ENCODE results near the gene EXD2.
A peak's percentile ranks its signal among the peaks of the same experiment; 100 is the strongest.

EXD2 gene

DNA sequence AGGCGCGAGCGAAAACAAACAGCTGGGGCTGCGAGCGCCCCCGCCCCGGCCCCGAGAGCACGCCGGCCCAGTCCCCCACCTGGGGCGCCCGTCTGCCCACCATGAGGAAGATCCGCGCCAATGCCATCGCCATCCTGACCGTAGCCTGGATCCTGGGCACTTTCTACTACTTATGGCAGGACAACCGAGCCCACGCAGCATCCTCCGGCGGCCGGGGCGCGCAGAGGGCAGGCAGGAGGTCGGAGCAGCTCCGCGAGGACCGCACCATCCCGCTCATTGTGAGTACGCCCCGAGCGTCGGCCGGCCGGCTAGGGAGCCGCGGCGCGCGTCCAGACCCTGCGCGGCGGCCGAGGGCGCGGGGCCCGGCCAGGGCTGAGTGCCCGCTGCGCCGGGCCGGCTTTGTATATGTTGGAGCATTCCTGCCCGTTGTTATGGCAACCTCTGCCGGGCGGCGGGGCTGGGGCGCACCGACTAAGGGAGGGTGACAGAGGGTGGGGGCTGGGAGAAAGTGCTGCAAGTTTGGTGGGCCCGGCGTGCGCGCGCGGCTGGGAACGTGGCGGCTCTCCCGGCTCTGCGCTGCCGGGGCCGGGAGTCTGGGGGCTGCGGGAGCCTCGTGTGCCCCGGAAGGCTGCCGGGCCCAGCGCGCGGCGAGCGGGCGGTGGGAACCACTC lies 69.0 kb downstream of the EXD2 start:
- no peak for DNase-seq (ENCODE audit: low read depth, low spot score)
- peak overlapping the region; percentile 63 for H3K4me3 ChIP-seq (ENCODE audit: low read depth, low read length)
- no peak for TF ChIP-seq CTCF (IDR thresholded peaks at IDR 0.05; ENCODE audit: insufficient read depth, low read length, missing control alignments)
- POLR2A ChIA-PET = no interaction called here
- CTCF ChIA-PET = interaction anchor here (1.3 to 2.1 kb wide), 3 partner anchors 12 to 32 kb away, joined by 4 to 12 read pairs (median 5); no protein-coding TSS in a partner anchor

- DNase-seq (ENCODE audit: low read depth, low spot score) = no peak
- ChIA-PET POLR2A (no interaction called here), CTCF (interaction anchor here (1.0 to 1.7 kb wide), 6 partner anchors 8 to 122 kb away, joined by 3 to 4 read pairs (median 3); no protein-coding TSS in a partner anchor)
- peak; percentile 50 for TF ChIP-seq CTCF (IDR thresholded peaks at IDR 0.05; ENCODE audit: insufficient read depth, low read length, missing control alignments)
- H3K4me3 ChIP-seq (ENCODE audit: low read depth, low read length) = peak overlapping the region; percentile 63
Measured at GRCh38 chr14:69260861-69261564, 69.7 kb downstream of the EXD2 start.

GRCh38 chr14:69261761-69262331 lies 70.5 kb downstream of the EXD2 start:
- POLR2A ChIA-PET = interaction anchor here (1.6 kb wide), 1 partner anchor 136 kb away, joined by 4 read pairs; the partner anchor contains the start of genes ERH and SLC39A9
- H3K4me3 ChIP-seq (ENCODE audit: low read depth, low read length) = no peak overlapping the region; the same call in 1 of the 2 replicates
- DNase-seq (ENCODE audit: low read depth, low spot score) = no peak
- CTCF ChIA-PET = interaction anchor here (1.0 to 2.2 kb wide), 8 partner anchors 9 to 121 kb away, joined by 3 to 13 read pairs (median 3); no protein-coding TSS in a partner anchor
- TF ChIP-seq CTCF (IDR thresholded peaks at IDR 0.05; ENCODE audit: insufficient read depth, low read length, missing control alignments) = no peak

DNA sequence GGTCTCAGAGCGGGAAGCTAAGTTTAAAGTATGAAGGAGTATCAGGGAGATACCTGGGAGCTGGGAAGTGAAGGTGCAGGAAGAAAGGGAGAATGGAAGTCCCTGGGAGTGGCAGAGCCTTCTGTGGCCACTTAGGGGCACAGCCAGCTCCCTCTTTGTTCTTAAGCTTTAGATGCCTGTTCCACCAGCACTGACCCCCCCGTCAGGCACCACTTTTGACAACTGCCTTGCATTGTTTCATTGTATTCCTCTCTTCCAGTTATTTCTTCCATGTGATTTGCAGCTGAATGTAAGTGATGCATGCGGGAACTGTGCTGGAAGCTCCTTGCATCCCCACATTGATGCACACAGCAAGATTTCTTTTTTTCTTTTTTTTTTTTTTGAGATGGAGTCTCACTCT lies 71.2 kb downstream of the EXD2 start:
- no peak overlapping the region for H3K4me3 ChIP-seq (ENCODE audit: low read depth, low read length)
- ChIA-PET POLR2A (interaction anchor here (1.6 kb wide), 1 partner anchor 136 kb away, joined by 4 read pairs; the partner anchor contains the start of genes ERH and SLC39A9), CTCF (interaction anchor here (0.7 to 2.2 kb wide), 9 partner anchors 9 to 196 kb away, joined by 3 to 13 read pairs (median 3); no protein-coding TSS in a partner anchor)
- no peak for DNase-seq (ENCODE audit: low read depth, low spot score)
- no peak for TF ChIP-seq CTCF (IDR thresholded peaks at IDR 0.05; ENCODE audit: insufficient read depth, low read length, missing control alignments)

- ChIA-PET CTCF (interaction anchor here (0.8 to 2.2 kb wide), 4 partner anchors 15 to 195 kb away, joined by 3 to 13 read pairs (median 3); no protein-coding TSS in a partner anchor), POLR2A (interaction anchor here (0.6 to 1.6 kb wide), 2 partner anchors 25 to 135 kb away, joined by 3 to 4 read pairs; partner anchors contain the start of genes ERH and SLC39A9)
- DNase-seq (ENCODE audit: low read depth, low spot score) = peak; percentile 93
- no peak overlapping the region for H3K4me3 ChIP-seq (ENCODE audit: low read depth, low read length)
- TF ChIP-seq CTCF (IDR thresholded peaks at IDR 0.05; ENCODE audit: insufficient read depth, low read length, missing control alignments) = no peak
Measured at GRCh38 chr14:69263364-69263763, 72.1 kb downstream of the EXD2 start.

All from AG04449 (cell line).